GM12875 (cell line): Measurements from ENCODE around the gene SMAD9.

Experiments used
- H3K4me3 ChIP-seq: one replicate; pipeline ENCODE4 v1.5.1; 2011; ENCODE audit warnings: low read depth, low read length, control low read depth
- CTCF ChIP-seq: IDR thresholded peaks from 2 replicates; pipeline ENCODE4 v1.5.1; 2011; ENCODE audit warnings: low read depth, mild to moderate bottlenecking, control low read depth, inconsistent platforms, low read length, moderate library complexity, borderline replicate concordance; ENCODE audit not compliant: insufficient read depth

SMAD9 gene

GRCh38 chr13:36918246-36919131 is 1.5 kb downstream of the SMAD9 start:
- no peak overlapping the region for H3K4me3 ChIP-seq
- TF ChIP-seq CTCF = no peak

GRCh38 chr13:36917311-36917710 is 2.7 kb downstream of the SMAD9 start:
- no peak for TF ChIP-seq CTCF
- no peak overlapping the region for H3K4me3 ChIP-seq

- H3K4me3 ChIP-seq = no peak overlapping the region
- TF ChIP-seq CTCF = no peak
Observed at GRCh38 chr13:36915896-36916640, 4.0 kb downstream of the SMAD9 start.

- no peak for TF ChIP-seq CTCF
- no peak overlapping the region for H3K4me3 ChIP-seq
Observed at GRCh38 chr13:36915106-36915505, 4.9 kb downstream of the SMAD9 start.

- TF ChIP-seq CTCF = no peak
- no peak overlapping the region for H3K4me3 ChIP-seq
Observed at GRCh38 chr13:36914648-36915047, 5.4 kb downstream of the SMAD9 start.

- no peak for TF ChIP-seq CTCF
- H3K4me3 ChIP-seq = no peak overlapping the region
Observed at GRCh38 chr13:36913463-36913862, 6.6 kb downstream of the SMAD9 start.
